D721Med (cell line): ENCODE results near the gene HOXA10.

ENCODE experiments used
- DNase-seq: peaks from one replicate; pipeline ENCODE4 v3.0.0; 2011; ENCODE audit warnings: low spot score; ENCODE audit not compliant: insufficient read length
- FAIRE-seq: peaks from 2 replicates; lab custom pipeline; 2011; peaks lifted over from hg19 to GRCh38; lab: Jason Lieb, UNC
- TF ChIP-seq, protein P1 (sequence below): IDR thresholded peaks from 2 replicates; pipeline ENCODE4 v1.5.1; 2012; ENCODE audit warnings: mild to moderate bottlenecking, control low read depth; ENCODE audit not compliant: insufficient read depth; ENCODE audit errors: missing control alignments

The HOXA10 gene

DNA sequence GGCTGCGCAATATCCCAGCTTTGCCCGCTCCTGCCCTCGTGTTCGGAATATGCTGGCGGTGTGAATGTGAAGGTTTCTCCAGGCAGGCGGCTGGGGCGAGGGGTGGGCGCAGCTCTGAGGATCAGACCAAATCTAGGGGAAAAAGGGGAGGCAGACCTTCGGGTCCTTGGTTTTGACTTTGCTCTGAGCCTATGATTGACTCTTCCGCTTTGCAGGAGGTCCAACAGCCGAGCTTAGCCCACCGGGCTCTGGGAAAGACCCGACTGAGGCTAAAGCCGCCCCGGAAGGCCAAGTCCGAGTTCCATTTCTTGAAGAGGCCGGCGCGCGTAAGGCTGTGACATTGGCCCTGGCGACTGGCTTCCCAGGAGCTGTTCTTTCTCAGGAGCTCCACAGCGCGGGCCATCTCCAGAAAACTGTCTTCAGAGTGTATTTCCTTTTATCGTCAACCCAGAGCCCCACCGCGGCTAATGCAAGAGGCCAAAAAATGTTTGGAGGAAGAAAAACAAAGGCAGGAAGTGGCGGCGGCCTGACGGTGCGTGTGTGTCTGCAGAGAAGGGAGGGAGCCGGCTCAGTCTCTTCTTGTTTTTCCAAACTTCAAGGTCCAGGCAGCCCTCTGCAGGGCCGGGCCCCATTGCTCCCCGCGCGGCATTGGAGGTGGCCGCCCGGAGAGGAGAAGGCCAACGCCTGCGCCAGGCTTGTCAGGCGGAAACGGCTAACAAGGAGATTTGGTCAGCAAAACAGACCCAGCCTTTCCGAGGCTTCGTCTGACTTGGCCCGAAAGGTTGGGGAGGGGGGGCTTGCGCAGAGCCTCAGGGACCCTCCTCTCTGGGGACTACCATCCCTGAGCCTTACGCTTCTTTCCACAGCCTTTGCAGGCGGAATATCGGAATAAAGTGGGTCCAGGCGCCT lies 14.5 kb upstream of the HOXA10 start:
- no peak for FAIRE-seq
- DNase-seq, result no peak
- TF ChIP-seq, protein P1, sequence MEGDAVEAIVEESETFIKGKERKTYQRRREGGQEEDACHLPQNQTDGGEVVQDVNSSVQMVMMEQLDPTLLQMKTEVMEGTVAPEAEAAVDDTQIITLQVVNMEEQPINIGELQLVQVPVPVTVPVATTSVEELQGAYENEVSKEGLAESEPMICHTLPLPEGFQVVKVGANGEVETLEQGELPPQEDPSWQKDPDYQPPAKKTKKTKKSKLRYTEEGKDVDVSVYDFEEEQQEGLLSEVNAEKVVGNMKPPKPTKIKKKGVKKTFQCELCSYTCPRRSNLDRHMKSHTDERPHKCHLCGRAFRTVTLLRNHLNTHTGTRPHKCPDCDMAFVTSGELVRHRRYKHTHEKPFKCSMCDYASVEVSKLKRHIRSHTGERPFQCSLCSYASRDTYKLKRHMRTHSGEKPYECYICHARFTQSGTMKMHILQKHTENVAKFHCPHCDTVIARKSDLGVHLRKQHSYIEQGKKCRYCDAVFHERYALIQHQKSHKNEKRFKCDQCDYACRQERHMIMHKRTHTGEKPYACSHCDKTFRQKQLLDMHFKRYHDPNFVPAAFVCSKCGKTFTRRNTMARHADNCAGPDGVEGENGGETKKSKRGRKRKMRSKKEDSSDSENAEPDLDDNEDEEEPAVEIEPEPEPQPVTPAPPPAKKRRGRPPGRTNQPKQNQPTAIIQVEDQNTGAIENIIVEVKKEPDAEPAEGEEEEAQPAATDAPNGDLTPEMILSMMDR, result no peak

DNA sequence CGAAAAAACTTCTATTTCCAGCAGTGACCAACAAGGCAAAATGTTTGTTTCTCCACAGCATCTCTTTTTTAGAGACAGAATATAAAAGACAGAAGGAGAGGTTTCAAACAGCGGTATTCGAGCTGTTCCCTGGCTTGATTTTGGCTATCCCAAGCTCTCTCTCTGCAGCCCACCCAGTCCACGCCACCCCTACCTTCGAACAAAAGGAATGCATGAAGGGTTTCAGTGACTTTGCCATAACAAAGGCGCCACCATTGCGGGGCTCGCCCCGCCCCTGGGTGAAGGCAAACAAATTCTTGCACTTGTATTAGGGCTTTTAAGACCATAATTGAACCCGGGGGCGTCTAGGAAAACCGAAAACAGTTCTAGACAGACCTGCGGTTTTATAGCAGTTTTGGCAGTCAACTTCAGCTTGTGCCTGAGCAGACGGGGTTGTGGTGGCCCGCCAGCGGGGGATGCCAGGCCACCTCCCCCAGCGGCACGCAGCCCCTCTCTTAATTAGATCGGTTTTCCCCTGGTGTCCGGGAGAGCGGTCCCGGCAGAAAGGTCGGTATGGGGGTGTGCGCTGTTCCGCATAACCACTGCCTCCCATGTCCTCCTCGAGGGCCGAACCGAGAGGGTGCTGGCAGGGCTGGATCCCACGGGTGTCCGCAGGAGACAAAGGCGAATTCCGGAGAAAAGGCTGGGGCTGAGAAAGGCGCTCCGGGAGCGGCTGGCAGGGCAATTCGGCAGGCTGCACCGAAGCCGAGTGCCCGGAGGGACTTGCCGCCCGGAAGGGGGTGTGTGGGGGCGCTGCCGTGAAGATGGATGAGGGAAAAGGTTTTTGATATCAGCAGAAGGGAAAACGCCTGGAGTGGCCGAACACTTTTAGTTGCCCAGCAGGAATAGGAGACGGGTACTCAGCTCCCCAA lies 13.6 kb upstream of the HOXA10 start:
- FAIRE-seq (no peak), DNase-seq (no peak)
- TF ChIP-seq, protein P1, result no peak

DNA sequence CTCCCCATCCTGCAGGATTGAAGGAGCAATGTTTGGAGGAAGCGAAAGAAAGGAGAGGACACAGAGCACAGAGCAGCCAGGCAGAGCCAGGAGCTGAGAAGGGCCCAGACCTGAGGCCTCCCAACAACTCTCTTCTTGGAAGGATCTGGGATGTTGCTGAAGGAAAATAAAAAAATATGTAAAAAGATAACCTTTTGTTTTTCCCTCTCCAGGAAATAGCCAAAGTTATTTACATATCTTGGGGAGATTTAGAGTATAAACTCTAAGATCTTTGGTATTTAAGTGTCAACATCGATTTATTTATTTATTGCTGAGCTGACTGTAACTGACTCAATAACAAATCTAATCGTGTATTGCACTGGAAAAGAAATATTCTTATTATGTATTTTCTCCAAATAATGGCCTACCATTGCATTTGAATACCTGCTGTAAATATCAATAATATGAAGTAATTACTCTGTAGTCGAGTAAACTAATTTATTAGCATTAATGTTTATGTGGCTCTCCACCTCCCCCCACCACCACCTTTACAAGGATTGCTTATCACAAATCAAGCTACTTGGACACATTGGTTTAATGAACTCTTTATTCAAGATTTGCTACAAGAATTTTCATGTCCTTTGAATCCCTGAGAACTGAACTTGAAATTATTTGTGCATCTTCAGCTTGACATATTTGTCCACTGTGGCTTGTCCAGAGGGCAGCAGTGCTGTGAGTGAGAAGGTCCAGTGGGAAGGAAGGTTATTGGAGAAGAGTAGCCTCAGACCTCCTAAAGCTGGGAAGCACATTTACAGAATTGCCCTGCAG lies 12.8 kb upstream of the HOXA10 start:
- FAIRE-seq (no peak), DNase-seq (no peak)
- TF ChIP-seq, protein P1, result no peak

DNA sequence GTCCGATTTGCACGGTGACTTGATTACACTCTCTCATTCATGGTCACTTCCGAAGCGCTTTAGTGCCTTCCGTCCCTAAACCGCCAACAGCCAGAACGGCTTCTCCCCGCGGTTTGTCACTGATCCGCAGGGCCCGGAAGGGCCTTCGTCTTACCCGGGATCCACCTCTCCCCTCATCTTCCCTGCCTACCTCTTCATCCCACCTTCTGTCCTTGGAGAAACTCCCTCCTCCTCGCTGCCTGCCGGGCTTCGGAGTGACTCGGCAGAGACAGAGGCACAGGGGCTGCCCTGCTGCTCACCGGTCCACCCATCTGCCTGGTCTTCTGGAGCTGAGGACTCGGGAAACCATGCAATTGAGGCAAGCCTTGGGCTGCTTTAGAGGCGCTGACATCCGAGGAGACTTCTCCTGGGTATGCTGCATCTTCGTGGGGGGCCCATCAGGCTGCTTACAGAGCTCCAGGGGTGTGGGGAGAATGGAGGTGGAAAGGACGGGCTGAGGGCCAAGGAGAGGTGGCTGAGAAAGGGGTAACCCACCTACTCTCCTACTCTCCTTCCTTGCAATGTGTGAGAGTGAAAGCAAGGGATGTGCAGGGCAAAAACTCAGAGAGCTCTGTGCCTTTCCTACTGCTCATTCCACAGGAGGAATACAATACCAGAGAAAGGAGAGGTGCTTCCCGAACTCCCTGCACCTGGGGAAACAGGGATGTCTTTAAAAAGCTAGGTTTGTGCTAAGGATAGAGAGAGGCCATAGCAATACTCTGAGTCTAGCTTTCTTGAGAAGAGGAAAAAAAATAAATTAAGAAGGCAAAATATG lies 11.9 kb upstream of the HOXA10 start:
- no peak for FAIRE-seq
- no peak for DNase-seq
- TF ChIP-seq, protein P1, result no peak

DNA sequence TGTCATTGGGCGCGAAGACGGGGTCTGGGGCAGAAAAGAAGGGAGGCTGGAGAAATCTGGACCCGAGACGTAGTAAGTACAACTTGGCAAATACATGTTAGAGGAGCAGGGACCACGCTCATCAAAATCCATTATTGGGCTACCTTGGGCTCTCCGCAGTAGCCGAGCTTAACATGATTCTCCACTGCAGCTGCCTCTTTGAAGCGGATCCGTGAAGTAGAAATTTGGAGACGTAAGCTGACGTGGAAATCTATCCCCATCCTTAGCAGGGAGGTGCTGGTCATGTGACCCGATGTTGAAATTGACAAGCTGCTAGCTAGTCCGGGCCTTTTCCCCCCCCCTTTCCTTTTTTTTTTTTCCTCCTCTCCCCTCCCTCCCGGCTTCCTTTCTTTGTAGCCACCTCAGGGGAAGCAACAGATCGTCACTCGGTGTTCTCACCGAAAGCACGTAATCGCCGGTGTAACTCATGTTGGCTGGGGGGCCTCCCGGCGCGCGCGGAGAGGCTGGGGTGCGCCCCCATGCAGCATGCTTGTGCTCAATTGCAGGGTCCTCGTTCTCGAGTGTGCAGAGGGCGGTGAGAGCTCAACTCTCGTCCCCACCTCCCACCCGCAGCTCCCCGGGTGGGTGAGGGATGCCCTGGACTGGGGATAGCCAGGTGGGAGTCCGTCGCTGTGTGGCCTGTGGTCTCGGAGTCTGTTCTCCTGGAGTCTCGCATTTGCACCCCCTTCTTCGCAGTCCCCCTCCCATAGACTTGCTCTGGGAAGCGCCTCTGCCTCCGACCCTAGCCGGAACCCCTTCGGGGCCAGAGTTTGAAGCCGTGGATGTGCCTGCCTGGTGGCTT lies 11.1 kb upstream of the HOXA10 start, which contains the start of gene HOXA11:
TSS of gene HOXA11 (minus strand) at position 220 of the 841 bp plus-strand sequence. CDS start at position 132, 88 bp downstream.
- TF ChIP-seq, protein P1, result no peak
- DNase-seq, result no peak
- no peak for FAIRE-seq
